Limb (tissue), 2 donors: Measurements from ENCODE around the gene SLC25A2.
"Not testable (repeated sequence)": the region's sequence is repeated elsewhere in the genome, so short reads cannot be mapped to it uniquely, and the experiment has no call there.

Source experiments
- DNase-seq, 2 donors: peaks; one replicate each; pipeline ENCODE4 v3.0.0-alpha.2; 2016; ENCODE audit errors: extremely low spot score in 2 of 2

Gene SLC25A2

GRCh38 chr5:141303756-141304155, at the start of gene SLC25A2:
Gene SLC25A2, minus strand, starts transcription at chr5:141304049. Its CDS starts 184 bp downstream, at chr5:141303865.
- no peak for DNase-seq

- DNase-seq = no peak
These were observed 47.7 kb upstream of the SLC25A2 start for GRCh38 chr5:141351591-141351990.

- no peak for DNase-seq
These were observed 46.2 kb upstream of the SLC25A2 start, which contains the start of gene PCDHGB1 for GRCh38 chr5:141349917-141350619. Gene PCDHGB1, plus strand, starts transcription at chr5:141350099. Its CDS starts 162 bp downstream, at chr5:141350261.

- DNase-seq = not testable (repeated sequence)
These were observed 42.2 kb upstream of the SLC25A2 start for GRCh38 chr5:141346017-141346416.

- DNase-seq = no peak
These were observed 41.5 kb upstream of the SLC25A2 start for GRCh38 chr5:141345327-141345726.

GRCh38 chr5:141343953-141344463, 40.2 kb upstream of the SLC25A2 start:
- no peak for DNase-seq

GRCh38 chr5:141343242-141343952, 39.5 kb upstream of the SLC25A2 start, which contains the start of gene PCDHGA3:
Gene PCDHGA3, plus strand, starts transcription at chr5:141343829. Its CDS starts 205 bp downstream, at chr5:141344034.
- DNase-seq = peak in 1 of 2 donors; percentile 7

- DNase-seq = no peak
These were observed 38.9 kb upstream of the SLC25A2 start for GRCh38 chr5:141342773-141343172.

GRCh38 chr5:141340781-141341354, 37.0 kb upstream of the SLC25A2 start:
- not testable (repeated sequence) for DNase-seq

- peak; percentile 2 to 36 for DNase-seq
These were observed 34.9 kb upstream of the SLC25A2 start, which contains the start of gene PCDHGA2 for GRCh38 chr5:141338538-141339306. Gene PCDHGA2, plus strand, starts transcription at chr5:141338760.

- not testable (repeated sequence) for DNase-seq
These were observed 28.7 kb upstream of the SLC25A2 start for GRCh38 chr5:141332571-141332970.

- DNase-seq = no peak
These were observed 26.6 kb upstream of the SLC25A2 start, which contains the start of gene PCDHGA1 for GRCh38 chr5:141330299-141331080. Gene PCDHGA1, plus strand, starts transcription at chr5:141330514.

- DNase-seq = no peak
These were observed 24.4 kb upstream of the SLC25A2 start for GRCh38 chr5:141328231-141328630.

GRCh38 chr5:141326088-141326854, 22.4 kb upstream of the SLC25A2 start:
- DNase-seq = peak in 1 of 2 donors; percentile 36

- no peak for DNase-seq
These were observed 18.4 kb upstream of the SLC25A2 start for GRCh38 chr5:141322261-141322660.

GRCh38 chr5:141320225-141321169, 16.6 kb upstream of the SLC25A2 start, which contains the start of gene TAF7:
Gene TAF7, minus strand, starts transcription at chr5:141320784. Its CDS starts 740 bp downstream, at chr5:141320044.
- peak; percentile 90 to 95 for DNase-seq

GRCh38 chr5:141319699-141320098, 15.8 kb upstream of the SLC25A2 start:
- DNase-seq = no peak

GRCh38 chr5:141319202-141319601, 15.4 kb upstream of the SLC25A2 start:
- DNase-seq = no peak
